Measurements from ENCODE around the gene S100A14. TPM values are rescaled to one million over a fixed set of nuclear protein-coding genes. Genes with fewer than 3 reads are reported as not detected.

Gene S100A14
- total RNA-seq, 1 experiment from 2014 or later: 0.63 TPM

GRCh38 chr1:153639280-153639679, 23.2 kb upstream of the S100A14 start:
- Histone ChIP-seq H2BK15ac (ENCODE audit: low read depth, low read length) (no peak overlapping the region), H4K20me1 (ENCODE audit: control insufficient read depth, insufficient read depth, insufficient read length) (no peaks in the 10 kb centered on the region)
- H3K9me3 Mint-ChIP-seq: peaks cover 0 to 3% of the 10 kb centered on the region in 2 experiments; a peak in 1 of 5 replicates

More at GRCh38 chr1:153639280-153639679, 23.2 kb upstream of the S100A14 start:
- H3K4me1 Mint-ChIP-seq: peaks cover 5 to 9% of the 10 kb centered on the region in 2 experiments
- no peak overlapping the region for H4K8ac ChIP-seq (replicated peaks; ENCODE audit: insufficient read length, low read depth, low read length)
- H3K4me2 ChIP-seq (ENCODE audit: insufficient read depth, insufficient read length, low read length): no peak overlapping the region
- H2BK12ac ChIP-seq (ENCODE audit: insufficient read length, low read depth, low read length): no peak overlapping the region
- H3K27ac Mint-ChIP-seq: no peak overlapping the region
- WGBS (ENCODE audit: extremely low coverage, insufficient read length, low lambda C conversion rate): no CpG with 5 or more reads among the region's 3 CpGs
- no peak overlapping the region for H3K23ac ChIP-seq (ENCODE audit: insufficient read length, low read depth, low read length)
- DNase-seq: no peak
- H3K27me3 ChIP-seq (ENCODE audit: insufficient read depth, low read length): no peaks in the 10 kb centered on the region
- H3K23me2 ChIP-seq (ENCODE audit: insufficient read length, low read depth, low read length, poor library complexity, severe bottlenecking): peaks cover 3% of the 10 kb centered on the region
- H4K5ac ChIP-seq (ENCODE audit: insufficient read length, low read depth, low read length): no peak overlapping the region
- H3K4me3 Mint-ChIP-seq: no peak overlapping the region
- no peak overlapping the region for H3K9ac ChIP-seq (ENCODE audit: extremely low read depth, insufficient read length, low read length)
- no peaks in the 10 kb centered on the region for H3K9me3 ChIP-seq (ENCODE audit: control insufficient read depth, low read depth, low read length)
- H3K14ac ChIP-seq (ENCODE audit: insufficient read depth, low read length): no peak overlapping the region
- H3K79me2 ChIP-seq (ENCODE audit: insufficient read depth, low read length): peaks cover 4% of the 10 kb centered on the region; the same call in 1 of the 2 replicates
- H3K18ac ChIP-seq (ENCODE audit: insufficient read length, low read depth, low read length): no peak overlapping the region
- no peak overlapping the region for H3K27ac ChIP-seq (ENCODE audit: insufficient read length, low read depth, low read length)
- H3K79me1 ChIP-seq (ENCODE audit: insufficient read depth, low read depth, low read length, poor library complexity, severe bottlenecking): peaks cover 4% of the 10 kb centered on the region
- H3T11ph ChIP-seq (ENCODE audit: low read length): no peak overlapping the region
- TF ChIP-seq CTCF (conservative IDR thresholded peaks at IDR 0.05): no peak
- H3K36me3 Mint-ChIP-seq (ENCODE audit: insufficient read depth in 1 of 3, low read depth in 3 of 3): peaks cover 59 to 91% (median 87%) of the 10 kb centered on the region in 3 experiments
- no peak overlapping the region for H2BK20ac ChIP-seq (ENCODE audit: low read depth, low read length, poor library complexity, severe bottlenecking)
- no peak overlapping the region for H2AFZ ChIP-seq (ENCODE audit: low read length)
- H3K56ac ChIP-seq (ENCODE audit: insufficient read length, low read depth, low read length): no peak overlapping the region
- H3K4me1 ChIP-seq (ENCODE audit: insufficient read depth, low read length): no peaks in the 10 kb centered on the region
- no peak overlapping the region for H2BK5ac ChIP-seq (ENCODE audit: insufficient read length, low read length)
- H3K4ac ChIP-seq (ENCODE audit: low read depth, low read length): no peak overlapping the region
- H4K91ac ChIP-seq (ENCODE audit: insufficient read length, low read depth, low read length): no peak overlapping the region
- H2AK5ac ChIP-seq (ENCODE audit: insufficient read length, low read length): no peak overlapping the region
- no peak overlapping the region for H2BK120ac ChIP-seq (ENCODE audit: low read depth, low read length, poor library complexity, severe bottlenecking)
- H3K27me3 Mint-ChIP-seq (ENCODE audit: low read depth): no peaks in the 10 kb centered on the region
